Panc1 (cell line): Measurements from ENCODE around the gene CRADD.

ENCODE experiments used
- CTCF ChIP-seq: fragments of 450-650 bp; IDR thresholded peaks from 2 replicates; pipeline ENCODE4 v1.5.1; 2017; ENCODE audit warnings: mild to moderate bottlenecking
- POLR2AphosphoS5 ChIP-seq: IDR thresholded peaks from 2 replicates; pipeline ENCODE4 v1.6.1; 2012; ENCODE audit warnings: mild to moderate bottlenecking, low read depth, low read length, moderate library complexity
- REST ChIP-seq, 2 experiments: IDR thresholded peaks; 2 replicates each; pipeline ENCODE4 v1.6.1; 2011 to 2012; ENCODE audit warnings: low read depth in 2 of 2, control low read depth in 1 of 2, low read length in 1 of 2, mild to moderate bottlenecking in 1 of 2, moderate library complexity in 1 of 2; ENCODE audit not compliant: insufficient read depth in 1 of 2
- SIN3A ChIP-seq: IDR thresholded peaks from 2 replicates; pipeline ENCODE4 v1.6.1; 2012; ENCODE audit warnings: low read depth, mild to moderate bottlenecking, low read length, moderate library complexity, borderline replicate concordance; ENCODE audit not compliant: insufficient read depth
- TCF7L2 ChIP-seq: IDR thresholded peaks from 2 replicates; pipeline ENCODE4 v1.6.1; 2011; ENCODE audit warnings: mild to moderate bottlenecking, low read depth, low read length, inconsistent platforms

- no peak for TF ChIP-seq SIN3A
- TF ChIP-seq CTCF = no peak
- no peak for TF ChIP-seq POLR2AphosphoS5
- TF ChIP-seq TCF7L2 = no peak
- no peak for TF ChIP-seq REST (IDR thresholded peaks at IDR 0.05; ENCODE audit: insufficient read depth in 1 of 2, low read depth in 2 of 2, low read length in 1 of 2)
These were observed 48.4 kb downstream of the CRADD start for GRCh38 chr12:93725531-93725930.
